ENCODE results near the gene CUX1.
"Not testable (repeated sequence)": the region's sequence is repeated elsewhere in the genome, so short reads cannot be mapped to it uniquely, and the experiment has no call there.

The CUX1 gene

DNA sequence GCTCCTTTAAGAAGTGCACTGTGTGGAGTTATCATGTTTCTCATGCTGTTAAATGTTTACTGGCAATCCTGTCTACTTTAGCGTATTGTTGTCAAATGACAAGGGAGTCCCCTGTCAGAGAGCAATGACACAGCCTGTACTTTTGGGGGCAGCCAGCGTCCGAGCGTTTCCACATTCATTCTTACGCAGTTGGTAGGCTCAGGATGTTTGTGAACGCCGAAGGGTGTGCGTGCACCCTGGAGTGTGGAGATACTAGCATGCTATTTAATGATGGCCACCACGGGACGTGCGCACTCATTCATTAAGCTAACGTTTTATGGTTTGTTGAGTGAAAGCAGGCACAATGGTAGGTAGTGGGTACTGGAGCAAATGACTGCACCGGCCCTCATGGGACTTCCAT is 48.0 kb downstream of the CUX1 start:
- TF ChIP-seq, protein P1, sequence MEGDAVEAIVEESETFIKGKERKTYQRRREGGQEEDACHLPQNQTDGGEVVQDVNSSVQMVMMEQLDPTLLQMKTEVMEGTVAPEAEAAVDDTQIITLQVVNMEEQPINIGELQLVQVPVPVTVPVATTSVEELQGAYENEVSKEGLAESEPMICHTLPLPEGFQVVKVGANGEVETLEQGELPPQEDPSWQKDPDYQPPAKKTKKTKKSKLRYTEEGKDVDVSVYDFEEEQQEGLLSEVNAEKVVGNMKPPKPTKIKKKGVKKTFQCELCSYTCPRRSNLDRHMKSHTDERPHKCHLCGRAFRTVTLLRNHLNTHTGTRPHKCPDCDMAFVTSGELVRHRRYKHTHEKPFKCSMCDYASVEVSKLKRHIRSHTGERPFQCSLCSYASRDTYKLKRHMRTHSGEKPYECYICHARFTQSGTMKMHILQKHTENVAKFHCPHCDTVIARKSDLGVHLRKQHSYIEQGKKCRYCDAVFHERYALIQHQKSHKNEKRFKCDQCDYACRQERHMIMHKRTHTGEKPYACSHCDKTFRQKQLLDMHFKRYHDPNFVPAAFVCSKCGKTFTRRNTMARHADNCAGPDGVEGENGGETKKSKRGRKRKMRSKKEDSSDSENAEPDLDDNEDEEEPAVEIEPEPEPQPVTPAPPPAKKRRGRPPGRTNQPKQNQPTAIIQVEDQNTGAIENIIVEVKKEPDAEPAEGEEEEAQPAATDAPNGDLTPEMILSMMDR (IDR thresholded peaks at IDR 0.05; ENCODE audit: low read depth, low read length, poor library complexity, severe bottlenecking) = peak; percentile 33
- TF ChIP-seq EZH2phosphoT487 (IDR thresholded peaks at IDR 0.05; ENCODE audit: borderline replicate concordance, low read length) = no peak
- no peaks in the 10 kb centered on the region for H3K27me3 ChIP-seq (ENCODE audit: control insufficient read depth, low read length)
- H3K4me2 ChIP-seq (ENCODE audit: low read length) = peak overlapping the region; percentile 76
- H3K4me3 ChIP-seq (ENCODE audit: low read length) = peak overlapping the region; percentile 76
- peaks cover 61% of the 10 kb centered on the region for H3F3A ChIP-seq (ENCODE audit: control insufficient read depth, insufficient read depth)
- H3K27ac ChIP-seq (ENCODE audit: low read depth, low read length) = peak overlapping the region; percentile 90
- peaks cover 46% of the 10 kb centered on the region for H3K36me3 ChIP-seq (ENCODE audit: control insufficient read depth, low read length)
- no peaks in the 10 kb centered on the region for H3K9me2 ChIP-seq (replicated peaks; ENCODE audit: control insufficient read depth, low read length)
- H3K9me3 ChIP-seq (ENCODE audit: control insufficient read depth, insufficient read depth, low read length) = no peaks in the 10 kb centered on the region
- peaks cover 86% of the 10 kb centered on the region for H3K79me2 ChIP-seq (ENCODE audit: control insufficient read depth, low read length)
- H4K20me1 ChIP-seq (ENCODE audit: control insufficient read depth, insufficient read depth, low read depth, low read length) = no peaks in the 10 kb centered on the region
- H3K4me1 ChIP-seq (ENCODE audit: control insufficient read depth, low read length) = peaks cover 100% of the 10 kb centered on the region

DNA sequence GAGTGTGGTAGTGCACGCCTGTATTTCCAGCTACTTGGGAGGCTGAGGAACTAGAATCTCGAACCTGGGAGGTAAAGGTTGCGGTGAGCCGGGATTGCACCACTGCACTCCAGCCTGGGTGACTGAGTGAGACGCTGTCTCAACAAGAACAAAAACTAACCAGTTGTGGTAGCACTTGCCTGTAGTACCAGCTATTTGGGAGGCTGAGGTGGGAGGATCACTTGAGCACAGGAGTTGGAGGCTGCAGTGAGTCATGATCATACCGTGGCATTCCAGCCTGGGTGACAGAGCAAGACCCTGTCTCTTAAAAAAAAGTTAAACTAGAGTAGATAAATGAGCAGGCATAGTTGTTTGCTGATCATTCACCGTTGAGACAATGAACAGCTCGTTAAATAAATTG is 48.9 kb downstream of the CUX1 start:
- TF ChIP-seq, protein P1 (IDR thresholded peaks at IDR 0.05; ENCODE audit: low read depth, low read length, poor library complexity, severe bottlenecking) = no peak
- no peak for TF ChIP-seq EZH2phosphoT487 (IDR thresholded peaks at IDR 0.05; ENCODE audit: borderline replicate concordance, low read length)
- H3K4me1 ChIP-seq (ENCODE audit: control insufficient read depth, low read length) = peaks cover 100% of the 10 kb centered on the region
- no peaks in the 10 kb centered on the region for H3K27me3 ChIP-seq (ENCODE audit: control insufficient read depth, low read length)
- H4K20me1 ChIP-seq (ENCODE audit: control insufficient read depth, insufficient read depth, low read depth, low read length) = no peaks in the 10 kb centered on the region
- H3K79me2 ChIP-seq (ENCODE audit: control insufficient read depth, low read length) = peaks cover 90% of the 10 kb centered on the region
- no peaks in the 10 kb centered on the region for H3K9me3 ChIP-seq (ENCODE audit: control insufficient read depth, insufficient read depth, low read length)
- peak overlapping the region; percentile 76 for H3K4me2 ChIP-seq (ENCODE audit: low read length)
- H3K9me2 ChIP-seq (replicated peaks; ENCODE audit: control insufficient read depth, low read length) = no peaks in the 10 kb centered on the region
- peak overlapping the region; percentile 76 for H3K4me3 ChIP-seq (ENCODE audit: low read length)
- peak overlapping the region; percentile 90 for H3K27ac ChIP-seq (ENCODE audit: low read depth, low read length)
- peaks cover 53% of the 10 kb centered on the region for H3F3A ChIP-seq (ENCODE audit: control insufficient read depth, insufficient read depth)
- H3K36me3 ChIP-seq (ENCODE audit: control insufficient read depth, low read length) = peaks cover 54% of the 10 kb centered on the region

DNA sequence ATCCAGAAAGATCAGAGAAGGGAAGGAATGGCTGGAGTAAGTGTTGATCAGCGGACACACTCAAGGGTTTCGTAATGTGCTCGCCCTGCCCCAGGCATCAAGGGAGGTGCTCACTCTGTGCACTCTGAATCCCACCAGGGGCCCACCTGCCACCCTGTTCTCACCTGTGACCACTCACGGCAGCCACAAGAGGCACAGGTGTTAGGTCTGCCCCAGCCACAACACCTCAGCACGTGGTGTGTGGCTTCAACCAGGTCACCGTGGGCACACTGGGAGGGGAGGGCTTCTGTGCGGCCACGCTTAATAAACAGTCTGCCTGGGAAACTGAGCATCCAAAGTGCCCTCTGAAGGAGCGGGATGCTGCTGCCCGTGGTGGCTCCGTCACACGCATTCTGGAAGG is 49.8 kb downstream of the CUX1 start:
- H3K27ac ChIP-seq (ENCODE audit: low read depth, low read length) = peak overlapping the region; percentile 90
- H3K9me2 ChIP-seq (replicated peaks; ENCODE audit: control insufficient read depth, low read length) = no peaks in the 10 kb centered on the region
- peaks cover 90% of the 10 kb centered on the region for H3K79me2 ChIP-seq (ENCODE audit: control insufficient read depth, low read length)
- peak overlapping the region; percentile 76 for H3K4me2 ChIP-seq (ENCODE audit: low read length)
- no peaks in the 10 kb centered on the region for H4K20me1 ChIP-seq (ENCODE audit: control insufficient read depth, insufficient read depth, low read depth, low read length)
- peaks cover 52% of the 10 kb centered on the region for H3K36me3 ChIP-seq (ENCODE audit: control insufficient read depth, low read length)
- no peak for TF ChIP-seq EZH2phosphoT487 (IDR thresholded peaks at IDR 0.05; ENCODE audit: borderline replicate concordance, low read length)
- TF ChIP-seq, protein P1 (IDR thresholded peaks at IDR 0.05; ENCODE audit: low read depth, low read length, poor library complexity, severe bottlenecking) = no peak
- H3F3A ChIP-seq (ENCODE audit: control insufficient read depth, insufficient read depth) = peaks cover 45% of the 10 kb centered on the region
- no peaks in the 10 kb centered on the region for H3K9me3 ChIP-seq (ENCODE audit: control insufficient read depth, insufficient read depth, low read length)
- H3K27me3 ChIP-seq (ENCODE audit: control insufficient read depth, low read length) = no peaks in the 10 kb centered on the region
- H3K4me1 ChIP-seq (ENCODE audit: control insufficient read depth, low read length) = peaks cover 100% of the 10 kb centered on the region
- H3K4me3 ChIP-seq (ENCODE audit: low read length) = peak overlapping the region; percentile 76

GRCh38 chr7:101867681-101868080 is 50.3 kb downstream of the CUX1 start:
- peak overlapping the region; percentile 76 for H3K4me2 ChIP-seq (ENCODE audit: low read length)
- peaks cover 90% of the 10 kb centered on the region for H3K79me2 ChIP-seq (ENCODE audit: control insufficient read depth, low read length)
- not testable (repeated sequence) for H3K9me3 ChIP-seq (ENCODE audit: control insufficient read depth, insufficient read depth, low read length); H3K9me2 ChIP-seq (replicated peaks; ENCODE audit: control insufficient read depth, low read length); H3K27me3 ChIP-seq (ENCODE audit: control insufficient read depth, low read length); H4K20me1 ChIP-seq (ENCODE audit: control insufficient read depth, insufficient read depth, low read depth, low read length)
- H3K4me1 ChIP-seq (ENCODE audit: control insufficient read depth, low read length) = peaks cover 99% of the 10 kb centered on the region
- peaks cover 48% of the 10 kb centered on the region for H3K36me3 ChIP-seq (ENCODE audit: control insufficient read depth, low read length)
- H3K27ac ChIP-seq (ENCODE audit: low read depth, low read length) = peak overlapping the region; percentile 90
- H3F3A ChIP-seq (ENCODE audit: control insufficient read depth, insufficient read depth) = peaks cover 41% of the 10 kb centered on the region
- peak overlapping the region; percentile 76 for H3K4me3 ChIP-seq (ENCODE audit: low read length)
